ENCODE results near the gene AFF2.

AFF2 gene

GRCh38 chrX:148940411-148940996, 440.1 kb downstream of the AFF2 start:
- no peak for DNase-seq

- DNase-seq = no peak
Measured at GRCh38 chrX:148942754-148943153, 442.3 kb downstream of the AFF2 start.

DNA sequence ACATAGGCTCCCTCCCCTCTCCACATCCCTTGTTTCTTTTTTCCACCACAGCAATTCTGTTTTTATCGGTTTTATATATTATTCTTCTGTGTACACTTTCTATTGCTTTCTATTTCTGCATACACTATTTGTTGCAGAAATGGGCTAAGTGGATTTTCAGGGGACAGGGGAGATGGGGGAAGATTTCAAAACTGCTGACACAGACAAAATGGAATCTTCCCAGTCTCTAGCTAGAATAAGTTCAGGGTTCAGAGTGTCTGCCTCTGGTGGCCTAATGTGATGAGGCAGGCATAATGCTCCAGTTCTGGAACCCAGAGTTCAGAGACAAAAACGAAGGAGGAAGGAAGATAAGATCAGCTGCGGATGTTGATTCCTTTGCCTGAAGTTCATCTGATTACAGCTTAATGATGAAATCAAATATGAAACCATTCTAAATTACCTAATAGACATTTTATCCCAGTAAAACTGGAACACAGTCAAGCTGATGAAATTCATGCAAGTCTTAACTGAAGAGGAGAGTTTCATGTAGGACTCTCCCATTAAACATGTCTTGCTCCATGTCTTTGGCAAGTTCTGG, 447.1 kb downstream of the AFF2 start:
- DNase-seq = no peak

GRCh38 chrX:148956352-148956751, 455.9 kb downstream of the AFF2 start:
- DNase-seq = peak in 1 of 3 experiments; percentile 27

- no peak for DNase-seq
Measured at GRCh38 chrX:148958901-148959300, 458.5 kb downstream of the AFF2 start.

DNA sequence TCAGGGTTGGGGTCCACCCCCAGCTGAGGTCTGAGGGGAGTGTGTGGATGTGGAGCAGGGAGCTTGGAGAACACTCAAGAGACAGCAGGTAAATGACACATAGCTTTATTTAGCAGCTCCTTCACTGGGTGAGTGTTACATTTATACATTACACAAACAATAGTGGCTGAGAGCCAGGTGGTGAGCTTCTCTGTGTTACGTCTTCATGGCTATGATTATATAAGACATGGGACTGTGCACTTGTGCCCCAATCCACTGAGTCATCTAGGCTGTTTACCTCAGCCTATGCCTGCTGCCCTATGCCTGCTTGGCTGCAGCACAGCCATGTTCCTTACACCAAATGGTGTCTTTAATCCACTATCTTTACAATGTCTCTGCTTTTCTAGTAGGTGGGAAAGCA, 459.6 kb downstream of the AFF2 start:
- DNase-seq = peak in 1 of 3 experiments; percentile 57

DNA sequence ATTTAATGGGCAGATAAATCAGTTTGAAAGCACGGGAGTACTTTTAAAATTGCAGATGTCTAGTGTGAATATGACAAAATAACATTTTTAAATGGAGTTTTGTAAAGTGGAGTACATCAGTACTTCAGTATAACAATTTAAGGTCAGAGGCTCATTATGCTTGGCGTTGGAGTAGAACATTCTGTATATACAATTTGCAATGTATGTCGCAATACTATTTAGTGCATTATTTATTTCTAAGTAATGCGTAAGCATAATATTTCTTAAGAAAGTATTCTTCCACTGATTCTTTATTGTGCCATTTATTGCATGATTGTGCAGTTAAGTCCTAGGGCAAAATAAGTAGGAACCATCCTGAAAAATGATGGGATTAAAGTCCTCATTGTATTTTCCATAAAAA, 461.6 kb downstream of the AFF2 start:
- no peak for DNase-seq

- DNase-seq = peak in 1 of 3 experiments; percentile 9
Measured at GRCh38 chrX:148976571-148977400, 476.4 kb downstream of the AFF2 start.

DNA sequence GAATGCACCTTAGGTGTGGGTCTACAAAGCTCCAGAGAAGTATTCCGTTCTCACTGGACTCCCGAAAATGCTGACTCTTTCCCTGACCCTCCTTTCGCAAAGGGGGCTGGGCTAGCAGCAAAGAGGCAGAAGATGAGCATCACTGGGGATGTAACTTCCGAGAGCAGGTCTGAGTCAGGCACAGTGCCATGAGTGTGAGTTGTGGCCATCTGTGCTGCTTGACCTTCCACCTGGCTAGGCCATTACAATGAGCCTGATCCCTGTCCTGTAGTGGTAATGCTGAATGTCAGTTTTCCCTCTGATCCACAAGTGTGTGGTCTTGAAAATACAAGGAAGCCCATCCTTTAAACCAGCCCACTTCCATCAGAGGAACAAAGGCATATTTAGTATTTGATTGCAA, 479.4 kb downstream of the AFF2 start:
- DNase-seq = no peak

DNA sequence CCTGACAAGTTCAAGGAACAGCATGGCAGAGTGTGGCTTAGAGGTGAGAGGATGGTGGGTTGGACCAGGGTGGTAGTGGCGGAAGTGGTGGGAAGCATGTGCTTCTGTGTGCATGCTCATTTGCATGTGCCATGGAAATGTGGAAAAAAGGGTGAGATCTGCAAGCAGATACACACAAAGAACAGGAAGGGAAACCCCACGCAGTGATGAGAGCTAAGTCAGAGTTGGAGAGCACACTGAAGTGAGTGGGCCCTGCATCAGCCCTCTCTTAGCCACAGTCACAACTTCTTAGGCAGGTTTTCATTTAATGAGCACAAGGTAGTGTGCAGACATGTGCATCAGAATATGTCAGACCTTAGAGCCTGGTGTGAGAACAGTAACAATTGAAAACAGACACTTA, 483.8 kb downstream of the AFF2 start:
- no peak for DNase-seq

DNA sequence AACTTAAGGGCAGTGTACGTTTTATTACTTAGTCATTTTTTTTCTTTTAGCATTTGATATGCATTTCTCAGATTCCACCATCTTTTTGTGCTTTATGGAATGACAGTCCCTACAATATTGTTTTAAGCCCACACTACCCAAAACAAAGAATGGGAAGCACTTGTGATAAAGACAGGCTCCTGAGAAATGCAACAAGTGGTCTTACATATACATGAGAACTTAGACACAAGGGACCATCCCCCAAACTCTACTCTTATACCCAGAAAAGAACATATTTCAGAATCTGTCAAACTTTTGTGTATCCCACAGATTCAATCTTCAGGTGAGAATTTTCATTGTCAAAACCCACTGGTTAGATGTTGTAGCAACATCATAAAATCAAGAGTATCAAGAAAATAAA, 491.1 kb downstream of the AFF2 start:
- no peak for DNase-seq

GRCh38 chrX:148995661-148996060, 495.2 kb downstream of the AFF2 start:
- no peak for DNase-seq

GRCh38 chrX:149002320-149002719, 501.9 kb downstream of the AFF2 start:
- no peak for DNase-seq

DNA sequence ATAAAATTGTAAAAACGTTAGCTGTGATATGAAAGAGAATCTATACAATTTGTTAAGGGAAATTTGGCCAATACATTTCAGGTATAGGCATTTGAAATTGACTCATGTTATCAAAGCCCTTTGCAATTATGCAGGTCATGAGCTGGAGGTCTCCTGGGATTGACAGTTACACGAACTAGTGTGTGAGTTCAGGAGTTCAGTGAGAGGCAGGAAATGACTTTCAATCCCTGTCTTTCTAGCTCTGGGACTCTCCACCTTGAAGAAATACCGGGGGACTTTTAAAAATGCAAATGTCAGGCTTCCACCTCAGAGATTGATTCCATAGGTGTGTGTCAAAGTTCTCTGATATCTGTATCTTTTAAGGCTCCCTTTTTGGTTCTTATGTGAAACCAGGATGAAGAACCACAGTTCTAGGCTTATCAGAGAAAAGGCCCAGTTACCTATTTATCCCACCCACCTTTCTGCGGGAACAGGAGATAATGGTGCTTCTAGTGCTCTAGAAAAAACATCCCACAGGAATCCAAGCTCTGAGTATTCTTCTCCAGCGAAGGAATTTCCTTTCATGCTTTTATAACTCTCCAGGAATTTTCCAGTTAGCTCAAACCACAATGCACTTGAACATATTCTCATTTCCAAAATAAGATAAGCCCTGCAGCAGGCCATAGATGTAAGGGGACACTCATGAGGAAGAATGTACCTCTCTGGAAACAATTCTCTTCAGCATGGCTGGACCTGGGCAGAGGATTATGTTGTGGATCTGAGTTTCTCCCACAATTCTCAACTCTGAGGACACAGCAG, 503.6 kb downstream of the AFF2 start:
- DNase-seq = no peak

GRCh38 chrX:149004936-149005335, 504.5 kb downstream of the AFF2 start:
- DNase-seq = no peak

DNA sequence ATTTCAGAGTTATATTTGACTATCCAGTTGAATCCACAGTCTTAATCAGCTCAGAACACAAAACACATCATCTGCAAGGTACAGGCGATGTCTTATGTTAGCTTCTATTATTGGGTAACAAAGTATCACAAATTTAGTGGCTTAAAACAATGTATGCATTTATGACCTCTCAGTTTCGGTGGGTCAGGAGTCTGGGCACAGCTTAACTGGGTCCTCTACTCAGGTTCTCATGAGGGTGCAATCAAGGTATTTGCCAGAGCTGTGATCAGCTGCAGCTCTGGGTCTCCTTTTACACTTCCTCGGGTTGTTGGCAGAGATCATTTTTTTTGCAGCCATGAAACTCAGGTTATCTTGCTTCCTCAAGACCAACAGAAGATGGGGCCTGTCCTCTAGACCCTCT, 505.8 kb downstream of the AFF2 start:
- no peak for DNase-seq

- no peak for DNase-seq
Measured at GRCh38 chrX:149007423-149007822, 507.0 kb downstream of the AFF2 start.

GRCh38 chrX:149010013-149010852, 509.8 kb downstream of the AFF2 start:
- peak; percentile 37 to 82 (median 57) for DNase-seq

DNA sequence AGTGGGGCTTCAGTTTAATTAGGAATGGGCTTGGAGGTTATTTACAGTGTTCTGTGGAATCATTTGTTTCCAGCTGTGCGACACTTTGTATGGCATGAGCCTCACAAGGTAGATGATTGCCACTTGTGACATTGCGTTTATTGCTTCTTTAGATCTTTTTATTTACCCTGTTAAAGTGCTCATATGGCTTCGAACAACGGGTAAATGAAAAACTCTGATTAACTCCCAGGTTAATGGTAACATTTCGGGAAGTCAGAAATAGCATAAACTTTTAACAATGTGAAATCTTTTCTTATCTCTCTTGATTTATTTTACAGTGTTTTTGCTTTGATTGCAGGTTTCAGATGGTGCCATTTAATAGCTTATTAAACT, 510.4 kb downstream of the AFF2 start:
- DNase-seq = peak; percentile 37 to 77 (median 57)

- DNase-seq = no peak
Measured at GRCh38 chrX:149013081-149013480, 512.7 kb downstream of the AFF2 start.

- DNase-seq = no peak
Measured at GRCh38 chrX:149021159-149021558, 520.7 kb downstream of the AFF2 start.

- DNase-seq = no peak
Measured at GRCh38 chrX:149022485-149022884, 522.1 kb downstream of the AFF2 start.

GRCh38 chrX:149032449-149032848, 532.0 kb downstream of the AFF2 start:
- DNase-seq = no peak
